Esophagus muscularis mucosa (tissue), 4 donors: ENCODE data around the gene ABCC3. TPM values are rescaled to one million over a fixed set of nuclear protein-coding genes. Genes with fewer than 3 reads are reported as not detected.
"Not testable (repeated sequence)": the region's sequence is repeated elsewhere in the genome, so short reads cannot be mapped to it uniquely, and the experiment has no call there.

ENCODE experiments used
- DNase-seq: peaks from one replicate; pipeline ENCODE4 v3.0.0-alpha.2; 2017; ENCODE audit errors: extremely low spot score
- H3K27ac ChIP-seq, 4 donors: fragments of 200-600 bp; sonication (generic); replicated peaks in 1 of 4; 1 replicate in 3 of 4; 2 replicates in 1 of 4; pipeline ENCODE4 v1.5.1; 2016 to 2019; ENCODE audit warnings: mild to moderate bottlenecking in 1 of 4
- H3K27me3 ChIP-seq, 4 donors: fragments of 200-600 bp; sonication (generic); one replicate each; pipeline versions ENCODE4 v1.5.1 to v1.6.0; 2016 to 2019
- H3K36me3 ChIP-seq, 4 donors: fragments of 200-600 bp; sonication (generic); one replicate each; pipeline ENCODE4 v1.5.1; 2016 to 2019
- H3K4me1 ChIP-seq, 4 donors: fragments of 200-600 bp; sonication (generic); one replicate each; pipeline ENCODE4 v1.5.1; 2016 to 2019
- H3K4me3 ChIP-seq, 4 donors: fragments of 200-600 bp; sonication (generic); 1 replicate in 2 of 4; 2 replicates in 2 of 4; pipeline ENCODE4 v1.5.1; 2016 to 2019; ENCODE audit warnings: mild to moderate bottlenecking in 4 of 4, moderate library complexity in 1 of 4
- H3K9me3 ChIP-seq, 4 donors: fragments of 200-600 bp; sonication (generic); 1 replicate in 3 of 4; 2 replicates in 1 of 4; pipeline ENCODE4 v1.5.1; 2016 to 2019
- CTCF ChIP-seq, 3 experiments: fragments of 200-600 bp in 2 of 3; fragments of 450-650 bp in 1 of 3; sonication (generic) in 2 of 3; IDR thresholded peaks; one replicate each; pipeline ENCODE4 v1.5.1; 2017 to 2019; ENCODE audit warnings: antibody characterized with exemption in 3 of 3, mild to moderate bottlenecking in 2 of 3, moderate library complexity in 1 of 3
- EP300 ChIP-seq: sonication (generic); formaldehyde crosslinking; IDR thresholded peaks from one replicate; pipeline ENCODE4 v1.6.1; 2017; ENCODE audit warnings: antibody characterized with exemption
- POLR2A ChIP-seq: fragments of 450-650 bp; IDR thresholded peaks from one replicate; pipeline ENCODE4 v1.6.1; 2017; ENCODE audit warnings: antibody characterized with exemption, moderate library complexity, mild to moderate bottlenecking, low read depth
- POLR2AphosphoS5 ChIP-seq, 2 donors: sonication (generic); formaldehyde crosslinking; IDR thresholded peaks; one replicate each; pipeline ENCODE4 v1.6.1; 2017; ENCODE audit warnings: antibody characterized with exemption in 2 of 2
- WGBS: methylation state at CpG from one replicate; pipeline ENCODE4 v1.1.5; 2018; 5-methylcytosine and 5-hydroxymethylcytosine counted together
- intact Hi-C: fragments of 100-400 bp; cut with DNase I; formaldehyde crosslinking; loops from one replicate; pipeline ENCODE4 v1.15.1; 2023
- total RNA-seq, 4 donors: library from RNA; depleted of rRNA; stranded (reverse); fragments of >200 nt; gene quantifications; one replicate each; pipeline versions ENCODE4 v1.1.0 to v1.2.1, GENCODE V29; 2016

ABCC3 gene
- total RNA-seq, 4 donors from 2014 or later = 0.50 to 2.9 (median 1.9) TPM

DNA sequence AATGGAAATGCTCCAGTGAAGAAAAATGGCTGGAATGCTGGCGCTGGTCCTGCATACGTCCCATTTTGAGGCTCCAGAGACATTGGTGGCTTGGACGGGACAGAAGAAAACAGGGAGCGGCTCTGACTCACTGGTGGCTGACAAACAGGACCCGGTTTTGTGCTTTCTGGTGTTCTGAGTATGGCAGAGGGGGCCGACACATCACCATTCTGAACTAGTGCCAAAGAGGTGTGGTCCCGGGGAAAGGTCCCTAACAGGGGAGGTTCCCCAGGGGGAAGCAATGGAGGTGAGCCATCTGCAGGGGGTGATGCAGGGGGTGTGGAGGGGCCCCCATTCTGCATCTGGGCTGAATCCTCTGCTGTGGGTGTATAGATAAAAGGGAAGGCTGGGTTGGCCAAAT, 64.7 kb downstream of the ABCC3 start:
- Histone ChIP-seq H3K4me1 (peaks cover 26 to 52% (median 44%) of the 10 kb centered on the region in 4 donors), H3K36me3 (peaks cover 49 to 79% (median 62%) of the 10 kb centered on the region in 4 donors), H3K27me3 (no peaks in the 10 kb centered on the region), H3K9me3 (no peaks in the 10 kb centered on the region), H3K4me3 (no peak overlapping the region), H3K27ac (peak overlapping the region in 1 of 4 donors; percentile 16)
- intact Hi-C loops = loop anchor here (5.0 kb wide), 1 partner anchor 217 kb away; no protein-coding TSS in a partner anchor
- 75% methylated on average over 7 of the region's 7 CpGs for WGBS
- no peak for DNase-seq
- TF ChIP-seq POLR2A (no peak), POLR2AphosphoS5 (IDR thresholded peaks at IDR 0.05) (no peak), CTCF (IDR thresholded peaks at IDR 0.05) (no peak), EP300 (no peak)

DNA sequence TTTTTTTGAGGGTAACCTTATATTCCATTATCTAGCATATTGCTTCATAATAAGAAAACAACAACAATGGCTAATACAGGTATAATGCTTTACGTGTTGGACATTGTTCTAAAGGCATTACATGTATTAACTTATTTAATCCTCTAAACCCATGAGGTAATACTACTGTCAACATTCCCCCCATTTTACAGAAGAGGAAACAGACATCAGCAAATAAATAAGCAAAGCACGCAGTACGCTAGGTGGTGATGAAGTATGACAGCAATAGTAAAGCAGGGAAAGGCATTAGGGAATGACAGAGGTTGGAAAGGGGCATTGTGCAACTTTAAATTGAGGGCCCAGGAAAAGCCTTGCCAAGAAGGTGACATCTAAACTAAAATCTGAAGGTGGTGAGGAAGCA, 68.5 kb downstream of the ABCC3 start:
- no peaks in the 10 kb centered on the region for H3K27me3 ChIP-seq
- intact Hi-C loops = no loop called here
- H3K36me3 ChIP-seq = peaks cover 17 to 48% (median 27%) of the 10 kb centered on the region in 4 donors
- no peak for DNase-seq
- H3K4me1 ChIP-seq = peaks cover 24 to 70% (median 57%) of the 10 kb centered on the region in 4 donors
- no peaks in the 10 kb centered on the region for H3K9me3 ChIP-seq
- no peak for TF ChIP-seq EP300
- no peak for TF ChIP-seq CTCF (IDR thresholded peaks at IDR 0.05)
- TF ChIP-seq POLR2AphosphoS5 (IDR thresholded peaks at IDR 0.05) = no peak
- TF ChIP-seq POLR2A = no peak
- WGBS = 75% methylated on average over 3 of the region's 3 CpGs
- H3K27ac ChIP-seq = peak overlapping the region in 2 of 4 donors; percentile 3 to 41
- H3K4me3 ChIP-seq = no peak overlapping the region

DNA sequence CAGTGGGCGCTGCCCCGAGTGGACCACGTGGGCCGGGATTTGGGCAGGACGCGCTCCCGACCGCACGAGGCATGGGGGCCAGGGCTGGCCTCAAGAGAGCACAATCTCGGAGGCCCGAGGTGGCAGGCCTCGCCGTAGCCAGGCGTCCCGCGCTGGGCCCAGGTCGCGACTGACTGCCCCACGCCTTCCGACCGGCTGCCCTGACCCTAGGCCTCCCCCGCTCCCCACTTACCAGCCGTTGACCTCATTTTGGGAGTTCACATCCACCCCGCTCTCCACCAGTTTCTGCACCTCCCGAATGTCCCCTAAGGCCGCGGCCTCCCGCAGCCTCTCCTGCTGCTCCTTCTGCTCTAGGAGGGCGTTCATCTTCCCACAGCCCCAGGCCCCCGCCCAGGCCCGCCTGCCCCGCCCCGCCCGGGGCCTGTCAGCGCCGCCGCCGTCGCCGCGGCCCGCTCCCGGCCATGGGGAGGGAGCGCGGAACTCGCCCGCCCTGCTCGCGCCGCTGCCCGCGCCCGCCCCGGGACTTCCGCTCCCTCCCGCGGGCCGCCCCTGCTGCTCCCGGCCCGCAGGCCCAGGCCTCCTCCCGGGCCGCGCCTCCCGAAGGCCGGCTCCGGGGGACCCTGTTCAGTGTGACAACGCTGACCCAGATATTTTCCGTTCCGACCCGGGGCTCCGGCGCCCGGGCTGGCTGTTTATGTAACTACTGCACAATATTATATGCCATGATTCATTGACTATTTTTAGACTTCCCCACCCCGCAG, 72.8 kb downstream of the ABCC3 start, which contains the start of gene ANKRD40:
Gene ANKRD40 (minus strand): TSS at position 626 of the 761 bp plus-strand sequence. CDS start 260 bp downstream, at position 366.
- no peaks in the 10 kb centered on the region for H3K27me3 ChIP-seq
- peak within 1 kb of the TSS; percentile 77 to 84 (median 80) for H3K4me3 ChIP-seq
- peaks cover 39 to 70% (median 58%) of the 10 kb centered on the region in 4 donors for H3K4me1 ChIP-seq
- peaks cover 0 to 18% (median 3%) of the 10 kb centered on the region in 4 donors for H3K36me3 ChIP-seq
- DNase-seq = peak; percentile 99
- no peaks in the 10 kb centered on the region for H3K9me3 ChIP-seq
- 3% methylated on average over 29 of the region's 74 CpGs for WGBS
- intact Hi-C loops = no loop called here
- H3K27ac ChIP-seq = peak within 1 kb of the TSS; percentile 88 to 96 (median 93)
- TF ChIP-seq CTCF (IDR thresholded peaks at IDR 0.05) = no peak
- TF ChIP-seq POLR2A = peak; percentile 49
- no peak for TF ChIP-seq EP300
- peak; percentile 84 to 87 for TF ChIP-seq POLR2AphosphoS5 (IDR thresholded peaks at IDR 0.05)

DNA sequence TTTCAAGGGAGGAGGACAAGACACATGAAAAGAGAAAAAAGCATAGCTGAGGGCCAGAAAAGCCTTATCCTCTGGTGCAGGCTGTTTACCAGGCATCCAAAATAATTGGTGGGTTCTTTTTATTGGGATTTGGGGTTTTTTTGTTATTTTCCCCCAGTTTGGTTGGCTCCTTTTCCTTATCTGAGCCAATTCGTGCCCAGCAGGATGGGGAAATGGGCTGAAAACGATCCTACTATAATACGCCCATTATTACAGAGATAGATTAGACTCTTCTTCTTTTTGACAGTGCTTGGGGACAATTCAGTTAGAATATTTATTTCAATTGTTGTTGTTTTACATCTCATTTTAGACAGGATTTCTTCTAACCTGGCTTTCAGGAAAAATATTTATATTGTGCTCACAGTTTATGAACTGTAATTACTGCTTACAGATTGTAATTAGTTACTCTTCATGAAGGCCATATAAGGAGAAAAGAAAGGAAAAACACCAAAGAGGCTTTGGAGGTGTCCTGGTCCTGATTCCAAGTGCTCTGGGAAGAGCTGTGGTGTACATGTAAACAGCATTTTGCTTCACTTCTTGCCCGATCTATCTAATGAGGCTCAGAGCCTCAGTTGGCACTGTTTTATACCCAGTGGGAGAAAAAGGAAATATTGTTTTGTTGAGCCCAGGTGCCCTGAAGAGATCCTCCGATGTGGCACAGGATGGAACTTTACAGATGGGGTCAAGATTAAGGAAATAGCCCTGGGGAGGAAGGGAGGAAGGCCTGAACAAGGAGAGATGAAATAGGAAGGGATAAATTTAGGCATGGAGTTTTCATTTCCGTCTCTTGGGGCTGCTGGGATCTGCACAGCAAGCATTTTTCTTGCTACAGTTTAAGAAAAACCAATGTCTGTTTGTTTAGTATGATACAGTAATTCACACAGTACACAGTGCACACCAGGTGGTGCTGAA, 73.6 kb downstream of the ABCC3 start:
- peaks cover 32 to 62% (median 50%) of the 10 kb centered on the region in 4 donors for H3K4me1 ChIP-seq
- intact Hi-C loops = no loop called here
- WGBS = 3% methylated on average over 6 of the region's 6 CpGs

DNA sequence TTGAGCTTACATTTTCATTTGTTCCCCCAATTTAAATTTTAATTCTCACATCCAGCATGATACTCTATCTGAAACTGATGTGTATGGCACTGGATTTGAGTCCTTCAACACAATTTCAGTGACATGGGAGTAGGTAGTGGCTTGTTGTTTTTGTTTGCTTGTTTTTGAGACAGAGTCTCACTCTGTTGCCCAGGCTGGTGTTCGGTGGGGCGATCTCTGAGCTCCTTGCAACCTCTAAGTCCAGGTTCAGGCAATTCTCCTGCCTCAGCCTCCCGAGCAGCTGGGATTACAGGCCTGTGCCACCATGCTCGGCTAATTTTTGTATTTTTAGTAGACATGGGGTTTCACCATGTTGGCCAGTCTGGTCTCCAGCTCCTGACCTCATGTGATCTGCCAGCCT, 74.4 kb downstream of the ABCC3 start:
- DNase-seq, H3K27me3 ChIP-seq, H3K9me3 ChIP-seq, intact Hi-C loops, H3K36me3 ChIP-seq: not testable (repeated sequence)
- 90% methylated on average over 2 of the region's 4 CpGs for WGBS
- peak overlapping the region; percentile 88 to 96 (median 93) for H3K27ac ChIP-seq
- peaks cover 25 to 54% (median 43%) of the 10 kb centered on the region in 4 donors for H3K4me1 ChIP-seq
- H3K4me3 ChIP-seq = peak overlapping the region in 3 of 4 donors; percentile 77 to 84 (median 82)

More for the DNA sequence above, 73.6 kb downstream of the ABCC3 start:
- Histone ChIP-seq H3K36me3 (peaks cover 0 to 15% (median 3%) of the 10 kb centered on the region in 4 donors), H3K9me3 (no peaks in the 10 kb centered on the region), H3K4me3 (peak overlapping the region; percentile 77 to 84 (median 80)), H3K27ac (peak overlapping the region; percentile 88 to 96 (median 93)), H3K27me3 (no peaks in the 10 kb centered on the region)
- no peak for DNase-seq
- no peak for TF ChIP-seq EP300
- TF ChIP-seq POLR2A = no peak
- peak in 1 of 2 donors; percentile 15 for TF ChIP-seq POLR2AphosphoS5 (IDR thresholded peaks at IDR 0.05)
- TF ChIP-seq CTCF (IDR thresholded peaks at IDR 0.05) = no peak
